GM12874 (cell line): ENCODE measurements around the gene SLC38A1.

Experiments
- TF ChIP-seq, protein P1 (sequence below): IDR thresholded peaks from 2 replicates; pipeline ENCODE4 v1.5.1; 2011; ENCODE audit warnings: low read depth, mild to moderate bottlenecking, control low read depth, low read length, moderate library complexity; ENCODE audit not compliant: insufficient read depth

SLC38A1 gene

GRCh38 chr12:46153268-46153872 lies 115.5 kb downstream of the SLC38A1 start:
- TF ChIP-seq, protein P1, sequence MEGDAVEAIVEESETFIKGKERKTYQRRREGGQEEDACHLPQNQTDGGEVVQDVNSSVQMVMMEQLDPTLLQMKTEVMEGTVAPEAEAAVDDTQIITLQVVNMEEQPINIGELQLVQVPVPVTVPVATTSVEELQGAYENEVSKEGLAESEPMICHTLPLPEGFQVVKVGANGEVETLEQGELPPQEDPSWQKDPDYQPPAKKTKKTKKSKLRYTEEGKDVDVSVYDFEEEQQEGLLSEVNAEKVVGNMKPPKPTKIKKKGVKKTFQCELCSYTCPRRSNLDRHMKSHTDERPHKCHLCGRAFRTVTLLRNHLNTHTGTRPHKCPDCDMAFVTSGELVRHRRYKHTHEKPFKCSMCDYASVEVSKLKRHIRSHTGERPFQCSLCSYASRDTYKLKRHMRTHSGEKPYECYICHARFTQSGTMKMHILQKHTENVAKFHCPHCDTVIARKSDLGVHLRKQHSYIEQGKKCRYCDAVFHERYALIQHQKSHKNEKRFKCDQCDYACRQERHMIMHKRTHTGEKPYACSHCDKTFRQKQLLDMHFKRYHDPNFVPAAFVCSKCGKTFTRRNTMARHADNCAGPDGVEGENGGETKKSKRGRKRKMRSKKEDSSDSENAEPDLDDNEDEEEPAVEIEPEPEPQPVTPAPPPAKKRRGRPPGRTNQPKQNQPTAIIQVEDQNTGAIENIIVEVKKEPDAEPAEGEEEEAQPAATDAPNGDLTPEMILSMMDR = peak; percentile 49

GRCh38 chr12:46152456-46152855 lies 116.4 kb downstream of the SLC38A1 start:
- TF ChIP-seq, protein P1 = no peak

DNA sequence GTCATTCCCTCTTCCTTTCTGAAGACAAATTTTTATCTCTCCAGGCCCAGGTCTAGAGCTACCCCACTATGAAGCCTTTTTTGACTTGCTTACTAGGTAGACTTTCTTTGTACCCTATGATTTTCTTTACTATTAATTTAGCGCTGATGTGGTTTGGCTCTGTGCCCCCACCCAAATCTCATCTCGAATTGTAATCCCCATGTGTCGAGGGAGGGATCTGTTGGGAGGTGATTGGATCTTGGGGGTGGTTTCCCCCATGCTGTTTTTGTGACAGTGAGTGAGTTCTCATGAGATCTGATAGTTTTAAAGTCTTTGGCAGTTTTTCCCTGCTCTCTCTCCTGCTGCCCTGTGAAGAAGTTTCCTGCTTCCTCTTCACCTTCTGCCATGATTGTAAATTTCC lies 118.1 kb downstream of the SLC38A1 start:
- TF ChIP-seq, protein P1 = no peak

DNA sequence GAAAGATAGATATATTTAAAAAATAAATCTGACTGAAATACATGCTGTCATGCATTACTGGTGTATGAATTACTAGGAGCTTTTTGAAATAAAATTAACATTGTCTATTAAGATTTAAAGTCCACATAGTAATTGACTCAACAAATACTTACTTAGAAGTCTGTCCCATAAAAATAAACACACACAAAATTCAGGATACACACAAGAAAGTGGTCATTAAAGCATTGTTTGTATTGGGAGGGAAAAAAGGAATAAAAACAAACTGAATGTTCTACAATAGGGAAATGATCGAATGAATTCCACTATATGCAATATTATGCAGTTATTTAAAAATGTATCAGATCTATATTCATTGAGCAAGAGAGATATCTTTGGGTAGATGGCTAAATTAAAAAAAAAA lies 118.9 kb downstream of the SLC38A1 start:
- TF ChIP-seq, protein P1 = no peak

GRCh38 chr12:46149079-46149464 lies 119.8 kb downstream of the SLC38A1 start:
- TF ChIP-seq, protein P1 = no peak

GRCh38 chr12:46148327-46149078 lies 120.3 kb downstream of the SLC38A1 start:
- TF ChIP-seq, protein P1 = no peak

- TF ChIP-seq, protein P1 = no peak
Observed at GRCh38 chr12:46147144-46147543, 121.7 kb downstream of the SLC38A1 start.
